Measurements from ENCODE around the gene CHMP4A.

GRCh38 chr14:24171422-24172260 lies 41.6 kb downstream of the CHMP4A start, which contains the start of gene REC8:
- TF ChIP-seq POLR2A (IDR thresholded peaks at IDR 0.05; ENCODE audit: low read depth) (no peak), CTCF (IDR thresholded peaks at IDR 0.05) (no peak)
